HG03571 (cell line): Measurements from ENCODE around the gene SLC25A22.

ENCODE experiments used
- ATAC-seq: cut with Tn5 transposase; IDR thresholded peaks from one replicate; pipeline ENCODE4 v1.9.1; 2021; ENCODE audit not compliant: unreplicated experiment

SLC25A22 gene

GRCh38 chr11:823441-824291 is 25.6 kb upstream of the SLC25A22 start:
- ATAC-seq = no peak

- no peak for ATAC-seq
Observed at GRCh38 chr11:821512-822371, 23.7 kb upstream of the SLC25A22 start.

- no peak for ATAC-seq
Observed at GRCh38 chr11:820655-821511, 22.8 kb upstream of the SLC25A22 start.

GRCh38 chr11:819943-820649 is 22.0 kb upstream of the SLC25A22 start:
- ATAC-seq = peak; percentile 52

- ATAC-seq = peak; percentile 56
Observed at GRCh38 chr11:819129-819931, 21.2 kb upstream of the SLC25A22 start.

- no peak for ATAC-seq
Observed at GRCh38 chr11:818396-819128, 20.5 kb upstream of the SLC25A22 start, which contains the start of gene PNPLA2. TSS of gene PNPLA2 (plus strand) at chr11:818914. CDS start at chr11:819719, 805 bp downstream.

- ATAC-seq = no peak
Observed at GRCh38 chr11:816433-816779, 18.3 kb upstream of the SLC25A22 start.

- no peak for ATAC-seq
Observed at GRCh38 chr11:815675-816432, 17.8 kb upstream of the SLC25A22 start.

- ATAC-seq = no peak
Observed at GRCh38 chr11:813456-814096, 15.5 kb upstream of the SLC25A22 start.

- no peak for ATAC-seq
Observed at GRCh38 chr11:813072-813455, 15.0 kb upstream of the SLC25A22 start.

- ATAC-seq = no peak
Observed at GRCh38 chr11:812390-812789, 14.3 kb upstream of the SLC25A22 start.

- ATAC-seq = no peak
Observed at GRCh38 chr11:811446-812245, 13.6 kb upstream of the SLC25A22 start.

- ATAC-seq = no peak
Observed at GRCh38 chr11:810040-810567, 12.0 kb upstream of the SLC25A22 start.

- ATAC-seq = peak; percentile 67
Observed at GRCh38 chr11:809287-810039, 11.4 kb upstream of the SLC25A22 start, which contains the start of gene RPLP2. TSS of gene RPLP2 (plus strand) at chr11:809967. CDS start at chr11:810235, 268 bp downstream.

GRCh38 chr11:808427-809286 is 10.6 kb upstream of the SLC25A22 start:
- ATAC-seq = peak; percentile 2
